WI38 (cell line): ENCODE measurements around the gene SSUH2.
"Not testable (repeated sequence)": the region's sequence is repeated elsewhere in the genome, so short reads cannot be mapped to it uniquely, and the experiment has no call there.

Source experiments
- H3K4me3 ChIP-seq: 2 replicates; pipeline ENCODE4 v1.5.1; 2011; ENCODE audit warnings: low read depth, mild to moderate bottlenecking, control low read depth, low read length
- TF ChIP-seq, protein P1 (sequence below): IDR thresholded peaks from 2 replicates; pipeline ENCODE4 v1.5.1; 2012; ENCODE audit warnings: low read depth, mild to moderate bottlenecking, control low read depth, low read length

Gene SSUH2

DNA sequence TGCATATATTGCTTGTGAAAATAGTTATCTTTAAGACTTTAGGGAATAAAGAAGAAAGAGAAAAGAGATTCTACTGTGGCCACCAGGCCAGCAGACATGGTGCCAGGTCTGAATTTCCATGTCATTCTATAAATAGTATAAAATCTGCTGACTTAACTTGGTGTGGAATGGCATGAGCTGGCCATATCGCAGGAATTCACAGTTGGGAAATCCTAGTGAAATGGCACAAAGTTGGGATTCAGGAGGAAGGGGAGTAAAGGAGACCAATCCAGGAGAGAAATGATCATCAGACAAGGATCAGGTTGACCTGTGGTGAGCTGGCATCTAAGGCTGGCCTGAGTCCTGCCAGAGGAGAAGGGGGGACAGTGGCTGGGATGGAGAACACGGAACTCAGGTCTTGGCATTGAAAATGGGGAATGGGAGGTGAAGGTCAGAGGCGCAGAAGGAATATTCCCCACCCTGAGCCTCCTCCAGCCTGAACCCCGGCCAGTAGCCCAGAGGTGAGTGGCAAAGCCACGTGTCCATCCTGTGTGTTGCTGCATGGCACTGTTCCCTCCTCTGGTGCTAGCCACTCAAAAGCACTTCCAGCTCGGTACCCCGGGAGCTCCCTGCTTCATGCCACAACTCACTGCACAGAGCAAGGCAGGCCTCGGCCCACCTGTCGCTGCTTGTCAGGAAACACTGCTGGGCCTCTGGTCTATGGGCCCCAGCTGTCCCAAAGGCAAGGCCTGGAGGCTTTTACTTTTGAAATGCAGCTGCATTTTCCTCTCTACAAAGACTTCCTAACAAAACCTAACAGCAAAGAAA, 51.4 kb downstream of the SSUH2 start:
- H3K4me3 ChIP-seq: no peak overlapping the region
- TF ChIP-seq, protein P1, sequence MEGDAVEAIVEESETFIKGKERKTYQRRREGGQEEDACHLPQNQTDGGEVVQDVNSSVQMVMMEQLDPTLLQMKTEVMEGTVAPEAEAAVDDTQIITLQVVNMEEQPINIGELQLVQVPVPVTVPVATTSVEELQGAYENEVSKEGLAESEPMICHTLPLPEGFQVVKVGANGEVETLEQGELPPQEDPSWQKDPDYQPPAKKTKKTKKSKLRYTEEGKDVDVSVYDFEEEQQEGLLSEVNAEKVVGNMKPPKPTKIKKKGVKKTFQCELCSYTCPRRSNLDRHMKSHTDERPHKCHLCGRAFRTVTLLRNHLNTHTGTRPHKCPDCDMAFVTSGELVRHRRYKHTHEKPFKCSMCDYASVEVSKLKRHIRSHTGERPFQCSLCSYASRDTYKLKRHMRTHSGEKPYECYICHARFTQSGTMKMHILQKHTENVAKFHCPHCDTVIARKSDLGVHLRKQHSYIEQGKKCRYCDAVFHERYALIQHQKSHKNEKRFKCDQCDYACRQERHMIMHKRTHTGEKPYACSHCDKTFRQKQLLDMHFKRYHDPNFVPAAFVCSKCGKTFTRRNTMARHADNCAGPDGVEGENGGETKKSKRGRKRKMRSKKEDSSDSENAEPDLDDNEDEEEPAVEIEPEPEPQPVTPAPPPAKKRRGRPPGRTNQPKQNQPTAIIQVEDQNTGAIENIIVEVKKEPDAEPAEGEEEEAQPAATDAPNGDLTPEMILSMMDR: no peak

DNA sequence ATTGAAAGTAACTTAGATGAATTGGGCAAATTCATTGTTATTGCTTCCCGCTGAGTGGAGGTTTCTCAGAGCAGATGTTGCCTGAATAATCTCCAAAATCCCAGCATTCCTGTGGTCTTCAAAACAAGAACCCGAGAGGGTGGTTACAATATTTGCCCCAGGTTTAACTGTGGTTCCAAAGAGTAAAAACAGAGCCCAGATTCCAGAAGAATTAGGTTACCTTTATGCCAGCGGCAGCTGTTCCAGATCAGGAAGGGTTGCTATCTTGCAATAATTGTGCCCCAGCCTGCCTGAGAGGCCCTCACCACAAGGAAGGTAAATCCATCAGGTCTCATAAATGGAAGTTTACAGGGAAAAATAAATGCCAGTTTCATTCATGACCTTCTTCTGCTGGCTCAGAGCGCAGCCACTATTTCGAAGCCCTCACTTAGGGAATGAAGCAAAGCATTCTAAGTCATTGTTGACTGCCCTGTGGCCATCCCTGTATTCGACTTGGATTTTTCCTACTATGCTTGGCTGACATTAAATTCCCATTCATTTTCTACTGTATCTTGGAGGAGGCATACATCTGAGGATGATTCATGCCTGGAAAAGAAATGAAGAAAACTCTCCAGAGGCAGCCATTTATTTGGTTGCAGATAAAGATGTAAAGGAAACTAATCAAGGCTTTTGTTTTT, 54.6 kb downstream of the SSUH2 start:
- TF ChIP-seq, protein P1: no peak
- H3K4me3 ChIP-seq: no peak overlapping the region

DNA sequence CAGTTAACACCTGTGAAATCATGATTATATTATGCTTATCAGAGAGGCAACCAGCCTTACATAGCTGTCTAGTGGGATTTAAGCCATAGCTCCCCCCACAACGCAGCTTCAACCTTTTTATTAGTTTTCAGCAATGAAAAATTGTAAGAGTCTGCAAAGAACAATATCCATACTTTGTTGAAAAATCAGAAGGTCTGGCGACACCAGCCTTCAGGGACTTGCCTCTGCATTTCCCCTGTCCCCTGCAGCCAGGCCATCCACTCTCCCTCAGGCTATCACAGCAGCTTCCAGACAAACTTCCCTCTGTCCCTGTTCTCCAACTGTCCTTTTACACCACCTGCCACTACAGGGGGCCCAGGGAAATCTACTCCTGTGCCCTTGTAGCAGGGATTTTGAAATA, 59.9 kb downstream of the SSUH2 start:
- TF ChIP-seq, protein P1: no peak
- no peak overlapping the region for H3K4me3 ChIP-seq

DNA sequence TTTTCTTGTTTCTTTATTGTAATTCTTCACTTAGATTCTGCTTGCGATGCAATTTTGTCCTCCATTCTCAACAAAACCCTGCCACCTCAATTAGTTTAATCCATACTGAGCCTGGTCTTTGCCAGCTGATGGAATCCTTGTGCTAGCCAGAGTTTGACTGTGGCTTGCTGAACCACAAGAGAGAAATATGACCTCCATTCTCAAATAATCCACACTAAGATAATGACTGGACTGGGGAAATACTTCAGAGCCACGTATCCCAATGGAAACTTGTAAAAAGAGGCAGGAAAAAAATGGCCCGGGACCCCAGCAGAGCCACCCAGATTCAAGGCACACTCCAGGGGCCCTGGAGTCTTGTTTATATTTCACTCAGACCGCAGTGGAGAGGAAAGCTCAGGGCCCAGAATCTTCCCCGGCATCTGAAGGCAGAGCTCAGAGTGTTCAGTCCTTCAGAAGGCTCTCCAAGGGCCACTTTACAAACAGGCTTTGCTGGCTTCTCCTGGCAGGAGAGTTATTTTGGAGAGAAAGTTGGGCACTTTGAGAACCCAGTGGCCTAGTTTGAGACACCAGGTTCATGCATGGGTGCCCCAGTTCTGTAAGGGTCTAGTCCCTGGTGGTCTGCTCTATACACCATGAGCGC, 62.7 kb downstream of the SSUH2 start:
- no peak overlapping the region for H3K4me3 ChIP-seq
- TF ChIP-seq, protein P1: no peak

DNA sequence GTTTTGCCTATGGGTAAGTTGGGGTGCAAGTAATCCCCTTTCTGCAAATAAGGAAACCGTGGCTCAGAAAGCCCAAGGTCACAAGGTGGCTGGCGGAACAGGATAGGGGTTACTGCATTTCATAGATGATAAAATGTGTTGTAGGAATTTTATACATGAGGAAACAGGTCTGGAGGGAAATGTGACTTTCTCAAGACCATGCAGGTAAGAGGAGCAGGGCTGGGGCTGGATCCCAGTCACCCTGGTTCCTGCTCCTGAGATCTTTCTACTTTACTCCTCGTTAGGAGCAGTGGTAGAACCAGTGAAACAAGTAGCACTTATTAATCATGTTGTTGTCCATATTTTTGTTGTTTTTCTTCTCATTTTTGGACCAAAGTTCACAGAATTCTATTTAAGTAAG, 63.2 kb downstream of the SSUH2 start:
- H3K4me3 ChIP-seq: no peak overlapping the region
- TF ChIP-seq, protein P1: no peak

DNA sequence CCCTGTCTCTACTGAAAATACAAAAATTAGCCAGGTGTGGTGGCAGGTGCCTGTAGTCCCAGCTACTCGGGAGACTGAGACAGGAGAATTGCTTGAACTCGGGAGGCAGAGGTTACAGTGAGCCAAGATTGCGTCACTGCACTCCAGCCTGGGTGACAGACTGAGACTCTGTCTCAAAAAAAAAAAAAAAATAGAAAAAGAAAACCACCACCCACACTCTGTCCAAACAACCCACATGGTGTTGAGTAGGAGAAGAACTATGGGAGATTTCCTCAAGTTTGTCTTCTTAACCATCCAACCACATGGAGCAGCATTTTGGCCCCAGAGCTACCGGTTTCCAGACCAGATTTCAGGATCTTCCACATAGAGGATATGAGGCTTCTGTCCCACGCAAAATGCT, 64.2 kb downstream of the SSUH2 start:
- H3K4me3 ChIP-seq: not testable (repeated sequence)

DNA sequence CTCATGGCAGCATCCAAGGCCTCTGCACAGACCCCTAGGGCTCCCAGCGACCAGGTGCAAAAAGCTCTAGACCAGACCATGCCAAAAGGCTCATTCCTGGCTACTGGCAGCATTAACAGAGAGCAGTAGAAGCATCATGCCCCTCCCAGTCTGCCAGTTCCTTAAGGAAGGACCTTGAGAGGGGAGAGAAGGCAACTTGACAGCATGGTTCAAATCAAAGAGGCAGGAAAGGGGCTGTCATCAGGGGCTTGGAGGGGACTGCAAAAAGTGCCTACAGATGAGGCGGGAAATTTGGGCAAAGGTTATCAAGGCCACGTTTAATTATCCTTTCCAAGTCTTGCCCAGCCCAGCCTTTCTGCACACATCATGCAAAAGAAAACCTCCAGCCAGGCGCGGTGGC, 64.7 kb downstream of the SSUH2 start:
- TF ChIP-seq, protein P1: no peak
- no peak overlapping the region for H3K4me3 ChIP-seq
